GM21529 (cell line): Measurements from ENCODE around the gene CCDC157.
"Not testable (repeated sequence)": the region's sequence is repeated elsewhere in the genome, so short reads cannot be mapped to it uniquely, and the experiment has no call there.

Experiments
- ATAC-seq: cut with Tn5 transposase; IDR thresholded peaks from one replicate; pipeline ENCODE4 v1.9.1; 2021; ENCODE audit not compliant: unreplicated experiment

Gene CCDC157

GRCh38 chr22:30325724-30326254 is 31.0 kb upstream of the CCDC157 start:
- no peak for ATAC-seq

- ATAC-seq: no peak
These were observed 30.5 kb upstream of the CCDC157 start for GRCh38 chr22:30326255-30326705.

GRCh38 chr22:30326706-30327362 is 30.0 kb upstream of the CCDC157 start, which contains the start of gene TBC1D10A:
TBC1D10A (minus strand) TSS chr22:30326941; CDS start chr22:30326881, 60 bp downstream.
- peak; percentile 89 for ATAC-seq

GRCh38 chr22:30327864-30328345 is 28.9 kb upstream of the CCDC157 start:
- ATAC-seq: no peak

GRCh38 chr22:30328466-30329049 is 28.2 kb upstream of the CCDC157 start:
- ATAC-seq: no peak

GRCh38 chr22:30332551-30332950 is 24.3 kb upstream of the CCDC157 start:
- ATAC-seq: no peak

- no peak for ATAC-seq
These were observed 23.7 kb upstream of the CCDC157 start for GRCh38 chr22:30332994-30333706.

GRCh38 chr22:30333707-30334087 is 23.1 kb upstream of the CCDC157 start:
- no peak for ATAC-seq

GRCh38 chr22:30334646-30335045 is 22.2 kb upstream of the CCDC157 start:
- ATAC-seq: no peak

GRCh38 chr22:30335236-30335635 is 21.6 kb upstream of the CCDC157 start:
- ATAC-seq: no peak

- no peak for ATAC-seq
These were observed 19.9 kb upstream of the CCDC157 start for GRCh38 chr22:30336752-30337460.

- ATAC-seq: no peak
These were observed 19.4 kb upstream of the CCDC157 start for GRCh38 chr22:30337461-30337778.

GRCh38 chr22:30338341-30338740 is 18.5 kb upstream of the CCDC157 start:
- not testable (repeated sequence) for ATAC-seq

GRCh38 chr22:30338802-30339201 is 18.0 kb upstream of the CCDC157 start:
- no peak for ATAC-seq

- ATAC-seq: no peak
These were observed 15.7 kb upstream of the CCDC157 start for GRCh38 chr22:30340911-30341685.

GRCh38 chr22:30344447-30345200 is 12.2 kb upstream of the CCDC157 start:
- ATAC-seq: no peak

- no peak for ATAC-seq
These were observed 9.4 kb upstream of the CCDC157 start for GRCh38 chr22:30347255-30347892.

- no peak for ATAC-seq
These were observed 8.4 kb upstream of the CCDC157 start for GRCh38 chr22:30348404-30348803.

- no peak for ATAC-seq
These were observed 8.0 kb upstream of the CCDC157 start for GRCh38 chr22:30348809-30349208.
